ENCODE data around the gene KLF12. TPM values are rescaled to one million over a fixed set of nuclear protein-coding genes. Genes with fewer than 3 reads are reported as not detected.

KLF12 gene
- total and polyA plus RNA-seq, 9 of the 15 experiments (the other 6 are each of a cell fraction or from before 2014, with no cell fraction given), result under 0.01 to 0.07 (median 0.05) TPM; not detected in 3

DNA sequence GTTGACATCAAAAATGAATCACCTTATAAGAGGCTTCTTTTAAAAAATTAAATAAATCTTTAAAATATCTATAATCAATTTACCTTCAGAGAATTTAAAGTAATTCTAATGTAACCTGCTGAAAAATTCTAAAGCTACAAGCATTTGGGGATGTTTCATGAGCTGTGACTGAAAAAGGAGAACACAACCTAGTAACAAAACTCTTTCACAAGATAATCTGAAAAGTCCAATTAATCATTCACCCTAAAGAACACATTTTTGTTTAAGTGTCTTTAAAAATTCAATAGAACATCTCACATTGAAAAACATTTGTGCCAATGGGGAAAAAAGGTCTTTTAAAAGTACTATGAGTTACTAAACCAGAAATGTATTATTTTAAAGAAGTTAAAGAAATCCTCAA, 22.8 kb downstream of the KLF12 start (continued):
- TF ChIP-seq JUN (IDR thresholded peaks at IDR 0.05; ENCODE audit: borderline replicate concordance, low read depth, low read length) (no peak), JUN (CRISPR knock-in tag; IDR thresholded peaks at IDR 0.05; ENCODE audit: borderline replicate concordance) (no peak), TARDBP (IDR thresholded peaks at IDR 0.05) (no peak), TSC22D4 (tag; IDR thresholded peaks at IDR 0.05) (no peak)
- TF ChIP-seq, protein P1, sequence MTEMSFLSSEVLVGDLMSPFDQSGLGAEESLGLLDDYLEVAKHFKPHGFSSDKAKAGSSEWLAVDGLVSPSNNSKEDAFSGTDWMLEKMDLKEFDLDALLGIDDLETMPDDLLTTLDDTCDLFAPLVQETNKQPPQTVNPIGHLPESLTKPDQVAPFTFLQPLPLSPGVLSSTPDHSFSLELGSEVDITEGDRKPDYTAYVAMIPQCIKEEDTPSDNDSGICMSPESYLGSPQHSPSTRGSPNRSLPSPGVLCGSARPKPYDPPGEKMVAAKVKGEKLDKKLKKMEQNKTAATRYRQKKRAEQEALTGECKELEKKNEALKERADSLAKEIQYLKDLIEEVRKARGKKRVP (CRISPR knock-in tag; IDR thresholded peaks at IDR 0.05), result no peak

DNA sequence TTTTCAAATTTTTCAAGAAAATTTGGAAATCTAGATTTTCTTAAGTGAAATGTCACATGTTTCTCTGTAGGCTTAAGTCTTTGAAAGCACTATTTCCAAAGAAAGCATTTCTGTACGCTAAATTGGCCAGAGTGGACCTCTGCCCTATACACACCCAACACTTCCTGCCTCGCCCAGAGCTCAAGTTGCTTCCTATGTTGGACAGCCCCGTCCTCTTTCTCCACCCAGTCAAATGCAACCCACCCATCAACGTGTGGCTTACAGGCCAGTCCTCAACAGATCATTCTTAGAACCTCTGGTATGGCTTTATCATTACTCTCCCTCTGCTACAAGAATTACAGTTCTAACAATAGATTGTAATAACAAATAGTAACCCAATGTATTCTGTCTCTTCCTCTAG, 24.2 kb downstream of the KLF12 start:
- ChIA-PET CTCF (ENCODE audit: low intra/inter-chr PET ratio) (no interaction called here), POLR2A (no interaction called here)
- no peak overlapping the region for H3K9ac ChIP-seq (ENCODE audit: insufficient read depth in 1 of 2, low read depth in 2 of 2, low read length in 2 of 2)
- H3K27me3 ChIP-seq (ENCODE audit: control insufficient read depth in 2 of 2, insufficient read depth in 2 of 2, low read length in 2 of 2), result no peaks in the 10 kb centered on the region
- H3K9me1 ChIP-seq (ENCODE audit: control insufficient read depth, insufficient read depth, low read length), result no peaks in the 10 kb centered on the region
- no peak for FAIRE-seq
- H3K36me3 ChIP-seq (ENCODE audit: control insufficient read depth, insufficient read depth, low read length), result no peaks in the 10 kb centered on the region
- in situ Hi-C loops (cut with MboI), result no loop called here
- no peak overlapping the region for H3K4me2 ChIP-seq (ENCODE audit: insufficient read depth, low read length)
- no peaks in the 10 kb centered on the region for H4K20me1 ChIP-seq (replicated peaks; ENCODE audit: control insufficient read depth, insufficient read depth, low read length)
- no TSS peak for BruUV-seq (replicated peaks)
- H3K4me1 ChIP-seq (replicated peaks in 1 of 2; ENCODE audit: control insufficient read depth in 2 of 2, insufficient read depth in 2 of 2, low read length in 2 of 2), result no peaks in the 10 kb centered on the region
- no peak for ATAC-seq
- DNase-seq (ENCODE audit: extremely low read depth in 1 of 4, low spot score in 3 of 4), result no peak
- WGBS (ENCODE audit: insufficient coverage, low coverage, missing lambda C conversion rate), result 0% methylated on average over 4 of the region's 4 CpGs
- no peak overlapping the region for H3K4me3 ChIP-seq
- intact Hi-C loops (cut with micrococcal nuclease), result no loop called here
- no peaks in the 10 kb centered on the region for H3K79me2 ChIP-seq (ENCODE audit: control insufficient read depth, insufficient read depth, low read length)
- no peak overlapping the region for H2AFZ ChIP-seq (ENCODE audit: low read depth, low read length)
- no peaks in the 10 kb centered on the region for H3K9me3 ChIP-seq (replicated peaks; ENCODE audit: control insufficient read depth, insufficient read depth, low read depth, low read length)
- H3K27ac ChIP-seq (ENCODE audit: extremely low read depth, low read depth, low read length), result no peak overlapping the region
- TF ChIP-seq CBFA2T2 (conservative IDR thresholded peaks at IDR 0.05) (no peak), ETV1 (tag; conservative IDR thresholded peaks at IDR 0.05; ENCODE audit: low read depth) (no peak), CXXC5 (CRISPR knock-in tag; IDR thresholded peaks at IDR 0.05) (no peak), OTX1 (CRISPR knock-in tag; IDR thresholded peaks at IDR 0.05) (no peak), CEBPB (tag; IDR thresholded peaks at IDR 0.05) (no peak), RAD21 (CRISPR knock-in tag; conservative IDR thresholded peaks at IDR 0.05 in 1 of 2, IDR thresholded peaks at IDR 0.05 in 1 of 2) (no peak), TRIM28 (IDR thresholded peaks at IDR 0.05) (no peak), PTBP1 (IDR thresholded peaks at IDR 0.05; ENCODE audit: low read depth, low read length) (no peak), ZNF354B (CRISPR knock-in tag; IDR thresholded peaks at IDR 0.05) (no peak), ZNF133 (CRISPR knock-in tag; IDR thresholded peaks at IDR 0.05) (no peak), TAF9B (IDR thresholded peaks at IDR 0.05; ENCODE audit: partially characterized antibody) (no peak)
- TF ChIP-seq, protein P2, sequence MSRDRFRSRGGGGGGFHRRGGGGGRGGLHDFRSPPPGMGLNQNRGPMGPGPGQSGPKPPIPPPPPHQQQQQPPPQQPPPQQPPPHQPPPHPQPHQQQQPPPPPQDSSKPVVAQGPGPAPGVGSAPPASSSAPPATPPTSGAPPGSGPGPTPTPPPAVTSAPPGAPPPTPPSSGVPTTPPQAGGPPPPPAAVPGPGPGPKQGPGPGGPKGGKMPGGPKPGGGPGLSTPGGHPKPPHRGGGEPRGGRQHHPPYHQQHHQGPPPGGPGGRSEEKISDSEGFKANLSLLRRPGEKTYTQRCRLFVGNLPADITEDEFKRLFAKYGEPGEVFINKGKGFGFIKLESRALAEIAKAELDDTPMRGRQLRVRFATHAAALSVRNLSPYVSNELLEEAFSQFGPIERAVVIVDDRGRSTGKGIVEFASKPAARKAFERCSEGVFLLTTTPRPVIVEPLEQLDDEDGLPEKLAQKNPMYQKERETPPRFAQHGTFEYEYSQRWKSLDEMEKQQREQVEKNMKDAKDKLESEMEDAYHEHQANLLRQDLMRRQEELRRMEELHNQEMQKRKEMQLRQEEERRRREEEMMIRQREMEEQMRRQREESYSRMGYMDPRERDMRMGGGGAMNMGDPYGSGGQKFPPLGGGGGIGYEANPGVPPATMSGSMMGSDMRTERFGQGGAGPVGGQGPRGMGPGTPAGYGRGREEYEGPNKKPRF (IDR thresholded peaks at IDR 0.05; ENCODE audit: low read depth, low read length), result no peak
- TF ChIP-seq, protein P3, sequence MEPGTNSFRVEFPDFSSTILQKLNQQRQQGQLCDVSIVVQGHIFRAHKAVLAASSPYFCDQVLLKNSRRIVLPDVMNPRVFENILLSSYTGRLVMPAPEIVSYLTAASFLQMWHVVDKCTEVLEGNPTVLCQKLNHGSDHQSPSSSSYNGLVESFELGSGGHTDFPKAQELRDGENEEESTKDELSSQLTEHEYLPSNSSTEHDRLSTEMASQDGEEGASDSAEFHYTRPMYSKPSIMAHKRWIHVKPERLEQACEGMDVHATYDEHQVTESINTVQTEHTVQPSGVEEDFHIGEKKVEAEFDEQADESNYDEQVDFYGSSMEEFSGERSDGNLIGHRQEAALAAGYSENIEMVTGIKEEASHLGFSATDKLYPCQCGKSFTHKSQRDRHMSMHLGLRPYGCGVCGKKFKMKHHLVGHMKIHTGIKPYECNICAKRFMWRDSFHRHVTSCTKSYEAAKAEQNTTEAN (CRISPR knock-in tag; IDR thresholded peaks at IDR 0.05), result no peak
